Measurements from ENCODE around the gene RHBDF2.

RHBDF2 gene

GRCh38 chr17:76542566-76542971, 41.3 kb upstream of the RHBDF2 start:
- Histone ChIP-seq H3K79me1 (ENCODE audit: low read length) (peaks cover 2% of the 10 kb centered on the region), H4K12ac (ENCODE audit: low read depth, low read length) (no peak overlapping the region), H3K18ac (ENCODE audit: low read length) (no peak overlapping the region), H3K27me3 (ENCODE audit: insufficient read depth, low read length) (peaks cover 18% of the 10 kb centered on the region), H2AFZ (ENCODE audit: insufficient read depth, low read length, poor library complexity) (no peak overlapping the region), H2BK120ac (ENCODE audit: insufficient read depth, low read length, poor library complexity) (no peak overlapping the region), H3K14ac (ENCODE audit: low read length) (no peak overlapping the region), H3K4me1 (ENCODE audit: control insufficient read depth in 1 of 2, insufficient read depth in 2 of 2, low read length in 2 of 2) (peaks cover 30 to 35% of the 10 kb centered on the region in 2 experiments), H3K79me2 (ENCODE audit: control insufficient read depth, insufficient read depth, low read length, poor library complexity) (peaks cover 2% of the 10 kb centered on the region), H4K91ac (ENCODE audit: low read depth, low read length) (no peak overlapping the region), H3K4ac (ENCODE audit: low read depth, low read length) (no peak overlapping the region), H3K9ac (ENCODE audit: low read length) (no peak overlapping the region), H4K8ac (ENCODE audit: low read depth, low read length) (no peak overlapping the region), H3K23ac (ENCODE audit: low read length) (no peak overlapping the region), H2AK5ac (ENCODE audit: low read length) (no peak overlapping the region), H3K4me3 (ENCODE audit: low read depth, low read length) (no peak overlapping the region), H2BK5ac (ENCODE audit: low read depth, low read length, poor library complexity) (no peak overlapping the region), H3K9me3 (ENCODE audit: insufficient read depth, low read depth, low read length) (no peaks in the 10 kb centered on the region), H2BK12ac (ENCODE audit: low read length) (no peak overlapping the region), H3K27ac (ENCODE audit: low read depth, low read length) (no peak overlapping the region), H3K36me3 (ENCODE audit: control insufficient read depth in 1 of 2, insufficient read depth in 2 of 2, low read length in 2 of 2) (no peaks in the 10 kb centered on the region), H3K4me2 (ENCODE audit: low read length) (no peak overlapping the region)
- DNase-seq = no peak
- no CpG with 5 or more reads among the region's 10 CpGs for WGBS (ENCODE audit: extremely low coverage, insufficient coverage, insufficient read length)

GRCh38 chr17:76541739-76542454, 40.7 kb upstream of the RHBDF2 start:
- Histone ChIP-seq H3K4me3 (ENCODE audit: low read depth, low read length) (no peak overlapping the region), H3K27ac (ENCODE audit: low read depth, low read length) (no peak overlapping the region), H2BK12ac (ENCODE audit: low read length) (no peak overlapping the region)

GRCh38 chr17:76540381-76541300, 39.4 kb upstream of the RHBDF2 start:
- no peak overlapping the region for H3K23ac ChIP-seq (ENCODE audit: low read length)
- no peak overlapping the region for H3K14ac ChIP-seq (ENCODE audit: low read length)
- no peak overlapping the region for H3K18ac ChIP-seq (ENCODE audit: low read length)
- no peak overlapping the region for H4K12ac ChIP-seq (ENCODE audit: low read depth, low read length)
- peaks cover 2% of the 10 kb centered on the region for H3K79me2 ChIP-seq (ENCODE audit: control insufficient read depth, insufficient read depth, low read length, poor library complexity)
- H3K4me3 ChIP-seq (ENCODE audit: low read depth, low read length) = no peak overlapping the region
- no peak overlapping the region for H2BK120ac ChIP-seq (ENCODE audit: insufficient read depth, low read length, poor library complexity)
- H3K27me3 ChIP-seq (ENCODE audit: insufficient read depth, low read length) = peaks cover 33% of the 10 kb centered on the region
- H4K8ac ChIP-seq (ENCODE audit: low read depth, low read length) = peak overlapping the region; percentile 3
- peak overlapping the region; percentile 69 for H3K4me2 ChIP-seq (ENCODE audit: low read length)
- no peak overlapping the region for H2BK12ac ChIP-seq (ENCODE audit: low read length)
- WGBS (ENCODE audit: extremely low coverage, insufficient coverage, insufficient read length) = no CpG with 5 or more reads among the region's 27 CpGs
- H3K79me1 ChIP-seq (ENCODE audit: low read length) = peaks cover 2% of the 10 kb centered on the region
- no peak overlapping the region for H3K9ac ChIP-seq (ENCODE audit: low read length)
- H2AK5ac ChIP-seq (ENCODE audit: low read length) = no peak overlapping the region
- no peak overlapping the region for H2BK5ac ChIP-seq (ENCODE audit: low read depth, low read length, poor library complexity)
- H3K36me3 ChIP-seq (ENCODE audit: control insufficient read depth in 1 of 2, insufficient read depth in 2 of 2, low read length in 2 of 2) = no peaks in the 10 kb centered on the region
- peak; percentile 87 to 90 for DNase-seq
- H3K9me3 ChIP-seq (ENCODE audit: insufficient read depth, low read depth, low read length) = peaks cover 2% of the 10 kb centered on the region
- no peak overlapping the region for H3K4ac ChIP-seq (ENCODE audit: low read depth, low read length)
- no peak overlapping the region for H2AFZ ChIP-seq (ENCODE audit: insufficient read depth, low read length, poor library complexity)
- no peak overlapping the region for H4K91ac ChIP-seq (ENCODE audit: low read depth, low read length)
- H3K27ac ChIP-seq (ENCODE audit: low read depth, low read length) = no peak overlapping the region
- H3K4me1 ChIP-seq (ENCODE audit: control insufficient read depth in 1 of 2, insufficient read depth in 2 of 2, low read length in 2 of 2) = peaks cover 28 to 35% of the 10 kb centered on the region in 2 experiments

More at GRCh38 chr17:76541739-76542454, 40.7 kb upstream of the RHBDF2 start:
- Histone ChIP-seq H4K12ac (ENCODE audit: low read depth, low read length) (no peak overlapping the region), H3K79me2 (ENCODE audit: control insufficient read depth, insufficient read depth, low read length, poor library complexity) (peaks cover 2% of the 10 kb centered on the region), H3K9me3 (ENCODE audit: insufficient read depth, low read depth, low read length) (no peaks in the 10 kb centered on the region), H3K9ac (ENCODE audit: low read length) (no peak overlapping the region), H3K14ac (ENCODE audit: low read length) (no peak overlapping the region), H4K91ac (ENCODE audit: low read depth, low read length) (no peak overlapping the region), H3K79me1 (ENCODE audit: low read length) (peaks cover 2% of the 10 kb centered on the region), H3K18ac (ENCODE audit: low read length) (no peak overlapping the region), H2AK5ac (ENCODE audit: low read length) (no peak overlapping the region), H3K36me3 (ENCODE audit: control insufficient read depth in 1 of 2, insufficient read depth in 2 of 2, low read length in 2 of 2) (no peaks in the 10 kb centered on the region), H3K4me1 (ENCODE audit: control insufficient read depth in 1 of 2, insufficient read depth in 2 of 2, low read length in 2 of 2) (peaks cover 28 to 35% of the 10 kb centered on the region in 2 experiments), H2BK120ac (ENCODE audit: insufficient read depth, low read length, poor library complexity) (no peak overlapping the region), H3K4ac (ENCODE audit: low read depth, low read length) (no peak overlapping the region), H3K23ac (ENCODE audit: low read length) (no peak overlapping the region), H2AFZ (ENCODE audit: insufficient read depth, low read length, poor library complexity) (no peak overlapping the region), H2BK5ac (ENCODE audit: low read depth, low read length, poor library complexity) (no peak overlapping the region), H3K27me3 (ENCODE audit: insufficient read depth, low read length) (peaks cover 23% of the 10 kb centered on the region), H3K4me2 (ENCODE audit: low read length) (no peak overlapping the region), H4K8ac (ENCODE audit: low read depth, low read length) (no peak overlapping the region)
- no CpG with 5 or more reads among the region's 10 CpGs for WGBS (ENCODE audit: extremely low coverage, insufficient coverage, insufficient read length)
- no peak for DNase-seq

GRCh38 chr17:76539631-76540271, 38.5 kb upstream of the RHBDF2 start, which contains the start of gene PRCD:
PRCD (plus strand) TSS chr17:76540044; CDS start chr17:76540142, 98 bp downstream.
- H3K4me2 ChIP-seq (ENCODE audit: low read length) = peak within 1 kb of the TSS; percentile 69
- H3K36me3 ChIP-seq (ENCODE audit: control insufficient read depth in 1 of 2, insufficient read depth in 2 of 2, low read length in 2 of 2) = no peaks in the 10 kb centered on the region
- H3K27ac ChIP-seq (ENCODE audit: low read depth, low read length) = no peak within 1 kb of the TSS
- peaks cover 26 to 38% of the 10 kb centered on the region in 2 experiments for H3K4me1 ChIP-seq (ENCODE audit: control insufficient read depth in 1 of 2, insufficient read depth in 2 of 2, low read length in 2 of 2)
- H4K8ac ChIP-seq (ENCODE audit: low read depth, low read length) = peak within 1 kb of the TSS; percentile 3
- no peak within 1 kb of the TSS for H3K4ac ChIP-seq (ENCODE audit: low read depth, low read length)
- no peak within 1 kb of the TSS for H2AFZ ChIP-seq (ENCODE audit: insufficient read depth, low read length, poor library complexity)
- H4K12ac ChIP-seq (ENCODE audit: low read depth, low read length) = no peak within 1 kb of the TSS
- peaks cover 2% of the 10 kb centered on the region for H3K9me3 ChIP-seq (ENCODE audit: insufficient read depth, low read depth, low read length)
- no CpG with 5 or more reads among the region's 22 CpGs for WGBS (ENCODE audit: extremely low coverage, insufficient coverage, insufficient read length)
- no peak within 1 kb of the TSS for H3K23ac ChIP-seq (ENCODE audit: low read length)
- no peak within 1 kb of the TSS for H2BK120ac ChIP-seq (ENCODE audit: insufficient read depth, low read length, poor library complexity)
- DNase-seq = no peak
- no peak within 1 kb of the TSS for H3K14ac ChIP-seq (ENCODE audit: low read length)
- no peak within 1 kb of the TSS for H3K18ac ChIP-seq (ENCODE audit: low read length)
- H3K79me2 ChIP-seq (ENCODE audit: control insufficient read depth, insufficient read depth, low read length, poor library complexity) = peaks cover 2% of the 10 kb centered on the region
- H2AK5ac ChIP-seq (ENCODE audit: low read length) = no peak within 1 kb of the TSS
- H4K91ac ChIP-seq (ENCODE audit: low read depth, low read length) = no peak within 1 kb of the TSS
- peaks cover 2% of the 10 kb centered on the region for H3K79me1 ChIP-seq (ENCODE audit: low read length)
- peaks cover 33% of the 10 kb centered on the region for H3K27me3 ChIP-seq (ENCODE audit: insufficient read depth, low read length)
- no peak within 1 kb of the TSS for H3K9ac ChIP-seq (ENCODE audit: low read length)
- H2BK12ac ChIP-seq (ENCODE audit: low read length) = no peak within 1 kb of the TSS
- H2BK5ac ChIP-seq (ENCODE audit: low read depth, low read length, poor library complexity) = no peak within 1 kb of the TSS
- H3K4me3 ChIP-seq (ENCODE audit: low read depth, low read length) = no peak within 1 kb of the TSS

Data from trophoblast cell (in vitro differentiated cells and primary cell).